ENCODE measurements around the gene PSMB4. TPM values are rescaled to one million over a fixed set of nuclear protein-coding genes. Genes with fewer than 3 reads are reported as not detected.

The PSMB4 gene
- total RNA-seq, 4 donors from 2014 or later = 192 to 245 (median 232) TPM

GRCh38 chr1:151401125-151401788 lies 1.9 kb downstream of the PSMB4 start:
- peak overlapping the region in 2 of 4 donors; percentile 88 for H3K27ac ChIP-seq
- H3K36me3 ChIP-seq = peaks cover 0 to 60% of the 10 kb centered on the region in 2 donors
- no peak for ATAC-seq

GRCh38 chr1:151401860-151402259 lies 2.5 kb downstream of the PSMB4 start:
- no peaks in the 10 kb centered on the region for H3K9me3 ChIP-seq
- TF ChIP-seq EP300 (IDR thresholded peaks at IDR 0.05) = no peak
- peaks cover 6 to 29% (median 11%) of the 10 kb centered on the region in 3 donors for H3K4me1 ChIP-seq
- no peak overlapping the region for H3K4me3 ChIP-seq
- H3K27me3 ChIP-seq = no peaks in the 10 kb centered on the region
- H3K36me3 ChIP-seq = peaks cover 0 to 66% of the 10 kb centered on the region in 2 donors
- ATAC-seq = no peak
- peak overlapping the region in 1 of 4 donors; percentile 25 for H3K27ac ChIP-seq
- 54% methylated on average over 2 of the region's 2 CpGs; no CpG with 5 or more reads in 1 of the 2 donors for WGBS, 2 donors (ENCODE audit: low coverage in 1 of 2)

More at GRCh38 chr1:151401125-151401788, 1.9 kb downstream of the PSMB4 start:
- H3K27me3 ChIP-seq = no peaks in the 10 kb centered on the region
- WGBS, 2 donors (ENCODE audit: low coverage in 1 of 2) = 79 to 90% methylated on average over 9 to 11 of the region's 13 CpGs
- H3K9me3 ChIP-seq = no peaks in the 10 kb centered on the region
- H3K4me3 ChIP-seq = no peak overlapping the region
- peaks cover 6 to 29% (median 11%) of the 10 kb centered on the region in 3 donors for H3K4me1 ChIP-seq
- TF ChIP-seq POLR2A (IDR thresholded peaks at IDR 0.05) (no peak), POLR2AphosphoS5 (IDR thresholded peaks at IDR 0.05) (no peak), EP300 (IDR thresholded peaks at IDR 0.05) (no peak)
- TF ChIP-seq, protein P1, sequence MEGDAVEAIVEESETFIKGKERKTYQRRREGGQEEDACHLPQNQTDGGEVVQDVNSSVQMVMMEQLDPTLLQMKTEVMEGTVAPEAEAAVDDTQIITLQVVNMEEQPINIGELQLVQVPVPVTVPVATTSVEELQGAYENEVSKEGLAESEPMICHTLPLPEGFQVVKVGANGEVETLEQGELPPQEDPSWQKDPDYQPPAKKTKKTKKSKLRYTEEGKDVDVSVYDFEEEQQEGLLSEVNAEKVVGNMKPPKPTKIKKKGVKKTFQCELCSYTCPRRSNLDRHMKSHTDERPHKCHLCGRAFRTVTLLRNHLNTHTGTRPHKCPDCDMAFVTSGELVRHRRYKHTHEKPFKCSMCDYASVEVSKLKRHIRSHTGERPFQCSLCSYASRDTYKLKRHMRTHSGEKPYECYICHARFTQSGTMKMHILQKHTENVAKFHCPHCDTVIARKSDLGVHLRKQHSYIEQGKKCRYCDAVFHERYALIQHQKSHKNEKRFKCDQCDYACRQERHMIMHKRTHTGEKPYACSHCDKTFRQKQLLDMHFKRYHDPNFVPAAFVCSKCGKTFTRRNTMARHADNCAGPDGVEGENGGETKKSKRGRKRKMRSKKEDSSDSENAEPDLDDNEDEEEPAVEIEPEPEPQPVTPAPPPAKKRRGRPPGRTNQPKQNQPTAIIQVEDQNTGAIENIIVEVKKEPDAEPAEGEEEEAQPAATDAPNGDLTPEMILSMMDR (IDR thresholded peaks at IDR 0.05) = no peak

- H3K4me1 ChIP-seq = peaks cover 6 to 29% (median 11%) of the 10 kb centered on the region in 3 donors
- WGBS, 2 donors (ENCODE audit: low coverage in 1 of 2) = 56% methylated on average over 2 of the region's 2 CpGs; no CpG with 5 or more reads in 1 of the 2 donors
- no peaks in the 10 kb centered on the region for H3K27me3 ChIP-seq
- TF ChIP-seq, protein P1 (IDR thresholded peaks at IDR 0.05) = no peak
- TF ChIP-seq POLR2AphosphoS5 (IDR thresholded peaks at IDR 0.05) (no peak), POLR2A (IDR thresholded peaks at IDR 0.05) (no peak), EP300 (IDR thresholded peaks at IDR 0.05) (no peak)
- no peaks in the 10 kb centered on the region for H3K9me3 ChIP-seq
- peaks cover 0 to 76% of the 10 kb centered on the region in 2 donors for H3K36me3 ChIP-seq
- no peak overlapping the region for H3K4me3 ChIP-seq
- no peak overlapping the region for H3K27ac ChIP-seq
- ATAC-seq = no peak
Observed at GRCh38 chr1:151402764-151403163, 3.4 kb downstream of the PSMB4 start.

DNA sequence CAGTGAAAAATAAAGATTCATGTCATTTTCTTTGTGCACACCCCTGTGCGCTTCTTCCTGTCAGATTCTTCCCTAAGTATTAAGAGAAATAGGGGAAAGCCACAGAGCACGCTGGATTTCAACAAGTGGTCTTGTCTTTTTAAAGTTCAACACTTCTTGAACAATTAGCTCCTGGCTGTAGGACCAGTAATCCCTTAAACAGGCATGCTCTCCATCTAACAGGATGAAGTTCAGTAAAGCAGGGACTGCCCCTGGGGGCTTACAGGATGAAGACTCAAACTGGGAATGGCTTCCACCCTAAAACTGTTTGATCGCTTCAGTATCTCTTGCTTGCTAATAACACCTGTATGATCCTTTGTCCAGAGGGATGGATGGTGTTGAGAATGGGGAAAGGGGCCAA lies 4.2 kb downstream of the PSMB4 start:
- Histone ChIP-seq H3K27me3 (no peaks in the 10 kb centered on the region), H3K36me3 (peaks cover 0 to 84% of the 10 kb centered on the region in 2 donors), H3K4me3 (no peak overlapping the region), H3K9me3 (no peaks in the 10 kb centered on the region), H3K27ac (no peak overlapping the region), H3K4me1 (peaks cover 6 to 28% (median 11%) of the 10 kb centered on the region in 3 donors)
- WGBS, 2 donors (ENCODE audit: low coverage in 1 of 2) = 86 to 93% methylated on average over 2 to 3 of the region's 3 CpGs
- TF ChIP-seq EP300 (IDR thresholded peaks at IDR 0.05) (no peak), POLR2A (IDR thresholded peaks at IDR 0.05) (no peak), POLR2AphosphoS5 (IDR thresholded peaks at IDR 0.05) (no peak)
- TF ChIP-seq, protein P1 (IDR thresholded peaks at IDR 0.05) = no peak
- ATAC-seq = no peak

GRCh38 chr1:151405187-151405951 lies 6.0 kb downstream of the PSMB4 start:
- Histone ChIP-seq H3K36me3 (peaks cover 0 to 100% of the 10 kb centered on the region in 2 donors), H3K4me3 (no peak overlapping the region), H3K9me3 (no peaks in the 10 kb centered on the region), H3K27me3 (no peaks in the 10 kb centered on the region), H3K27ac (no peak overlapping the region), H3K4me1 (peaks cover 4 to 18% (median 7%) of the 10 kb centered on the region in 3 donors)
- ATAC-seq = no peak
- WGBS, 2 donors (ENCODE audit: low coverage in 1 of 2) = 69% methylated on average over 4 of the region's 13 CpGs; no CpG with 5 or more reads in 1 of the 2 donors
- TF ChIP-seq, protein P1 (IDR thresholded peaks at IDR 0.05) = no peak
- TF ChIP-seq EP300 (IDR thresholded peaks at IDR 0.05) (no peak), POLR2A (IDR thresholded peaks at IDR 0.05) (no peak), POLR2AphosphoS5 (IDR thresholded peaks at IDR 0.05) (no peak)

Data from gastroesophageal sphincter (tissue), 4 donors.